ENCODE data around the gene ALDH3A1.
A peak's percentile ranks its signal among the peaks of the same experiment; 100 is the strongest.

The ALDH3A1 gene

DNA sequence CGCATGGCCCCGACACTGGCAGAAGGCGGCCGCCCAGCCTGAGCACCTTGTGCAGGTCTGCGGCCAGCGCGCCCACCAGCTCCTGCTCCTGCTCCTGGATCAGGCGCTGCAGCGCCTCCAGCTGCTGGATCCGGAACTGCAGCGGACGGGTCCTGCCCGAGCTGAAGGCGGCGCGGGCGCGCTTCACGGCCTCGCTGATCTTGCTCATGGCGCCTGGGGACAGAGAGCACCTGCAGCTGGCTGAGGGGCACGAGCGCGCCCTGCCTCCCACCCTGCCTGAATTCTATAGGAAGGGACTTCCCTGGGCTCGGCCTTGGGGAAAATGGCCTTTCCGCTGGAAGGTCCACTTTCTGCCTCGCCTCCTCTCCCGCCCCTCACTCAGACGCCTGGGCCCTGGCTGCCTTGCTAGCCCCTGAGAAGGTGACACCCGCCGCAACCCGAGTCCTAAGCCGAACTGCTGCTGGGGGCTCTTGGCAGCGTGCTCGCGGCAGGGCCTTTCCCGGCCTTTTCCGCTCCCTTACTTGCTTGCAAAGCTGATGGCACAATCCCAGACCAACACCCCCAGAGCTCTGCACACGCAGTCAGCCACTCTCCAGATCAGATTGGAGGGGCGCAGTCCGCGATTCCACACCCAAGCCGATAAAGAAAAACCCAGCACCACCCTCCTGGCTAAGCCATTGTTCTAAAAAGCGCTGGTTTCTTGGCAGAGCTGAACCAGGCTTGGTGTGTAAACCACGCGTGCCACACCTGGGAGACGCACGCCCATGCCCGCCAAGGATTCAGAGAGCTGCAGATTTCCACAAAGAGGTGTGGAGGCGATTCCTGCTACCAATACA, 3.0 kb downstream of the ALDH3A1 start:
- no peak overlapping the region for H3K9ac ChIP-seq (ENCODE audit: low read length)
- peak overlapping the region; percentile 14 to 63 for H3K4me3 ChIP-seq (ENCODE audit: low read depth in 1 of 2, low read length in 2 of 2)
- H3K27ac ChIP-seq (ENCODE audit: low read depth, low read length): no peak overlapping the region
- no peaks in the 10 kb centered on the region for H3K36me3 ChIP-seq (ENCODE audit: insufficient read depth, low read length)
- peaks cover 7% of the 10 kb centered on the region for H3K4me1 ChIP-seq (ENCODE audit: insufficient read depth, low read length)
- no peaks in the 10 kb centered on the region for H3K27me3 ChIP-seq (ENCODE audit: control insufficient read depth in 1 of 2, insufficient read depth in 2 of 2, low read length in 2 of 2)
- H3K9me3 ChIP-seq (ENCODE audit: low read length): no peaks in the 10 kb centered on the region

DNA sequence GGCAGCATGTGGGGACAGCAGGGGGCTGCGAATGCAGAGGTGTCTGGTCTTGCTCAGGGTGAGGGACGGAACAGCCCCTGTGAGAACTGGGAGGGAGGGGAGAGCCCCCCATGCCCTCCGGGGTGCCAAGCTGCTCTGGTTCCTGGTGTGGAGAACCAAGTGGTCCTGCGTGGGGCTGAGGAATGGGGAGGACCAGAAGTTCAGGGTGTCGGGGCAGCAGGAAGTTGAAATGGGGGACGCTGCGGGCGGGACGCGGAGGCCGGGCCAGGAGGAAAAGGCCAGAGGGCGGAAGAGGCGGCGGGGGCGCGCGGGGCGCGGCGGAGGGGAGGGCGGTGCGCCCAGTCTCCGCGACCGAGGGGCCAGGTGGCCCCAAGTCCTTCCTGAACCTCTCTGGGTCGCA, 3.6 kb downstream of the ALDH3A1 start:
- Histone ChIP-seq H3K4me1 (ENCODE audit: insufficient read depth, low read length) (peaks cover 7% of the 10 kb centered on the region), H3K27me3 (ENCODE audit: control insufficient read depth in 1 of 2, insufficient read depth in 2 of 2, low read length in 2 of 2) (no peaks in the 10 kb centered on the region), H3K27ac (ENCODE audit: low read depth, low read length) (peak overlapping the region; percentile 44), H3K4me3 (ENCODE audit: low read depth in 1 of 2, low read length in 2 of 2) (peak overlapping the region; percentile 14 to 63), H3K36me3 (ENCODE audit: insufficient read depth, low read length) (no peaks in the 10 kb centered on the region), H3K9ac (ENCODE audit: low read length) (no peak overlapping the region), H3K9me3 (ENCODE audit: low read length) (no peaks in the 10 kb centered on the region)

DNA sequence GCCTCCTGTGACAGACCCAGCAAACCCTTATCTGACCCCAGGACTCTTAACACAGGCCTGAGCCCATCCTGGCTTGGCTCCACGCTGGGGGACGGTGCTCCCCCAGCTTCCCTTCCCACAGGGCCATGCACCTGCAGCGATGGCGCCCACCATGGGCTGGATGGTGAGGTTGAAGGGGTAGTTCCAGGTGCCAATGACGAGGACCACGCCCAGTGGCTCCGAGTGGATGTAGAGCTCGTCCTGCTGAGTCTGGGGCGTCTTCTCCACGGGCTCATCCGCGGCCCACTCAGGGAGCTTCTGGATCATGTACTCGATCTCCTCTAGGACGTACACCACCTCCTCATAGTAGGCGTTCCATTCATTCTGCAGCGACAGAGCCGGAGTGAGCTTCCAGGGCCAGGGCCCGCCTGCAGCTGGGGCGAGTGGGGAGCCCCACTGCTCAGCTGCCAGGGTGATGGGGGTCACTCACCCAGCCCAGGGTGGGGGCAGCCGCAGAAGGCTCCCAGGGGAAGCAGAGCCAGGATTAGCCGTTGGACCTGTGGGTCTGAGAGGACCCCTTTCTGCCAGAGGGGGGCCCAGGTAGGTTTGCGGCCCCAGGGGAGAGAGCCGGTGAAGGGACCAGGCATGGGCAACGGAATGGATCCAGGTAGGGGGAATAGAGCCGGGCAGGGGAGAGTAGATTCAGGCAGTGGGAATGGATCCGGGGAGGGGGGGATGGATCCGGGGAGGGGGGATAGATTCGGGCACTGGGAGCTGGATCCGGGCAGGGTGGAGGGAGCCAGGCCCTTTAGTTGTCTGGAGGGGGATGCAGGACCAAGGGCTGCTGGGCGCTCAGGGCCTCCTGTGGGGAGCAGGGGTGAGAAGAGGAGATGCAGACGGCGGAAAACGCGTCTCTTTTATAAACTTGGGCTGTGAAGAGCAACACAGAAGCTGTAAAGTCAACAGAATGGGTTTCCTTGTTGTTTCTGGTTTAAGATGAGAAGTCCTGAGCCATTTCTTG, 4.7 kb downstream of the ALDH3A1 start:
- Histone ChIP-seq H3K27ac (ENCODE audit: low read depth, low read length) (no peak overlapping the region), H3K9me3 (ENCODE audit: low read length) (no peaks in the 10 kb centered on the region), H3K9ac (ENCODE audit: low read length) (no peak overlapping the region), H3K36me3 (ENCODE audit: insufficient read depth, low read length) (no peaks in the 10 kb centered on the region), H3K4me3 (ENCODE audit: low read depth in 1 of 2, low read length in 2 of 2) (no peak overlapping the region), H3K27me3 (ENCODE audit: control insufficient read depth in 1 of 2, insufficient read depth in 2 of 2, low read length in 2 of 2) (no peaks in the 10 kb centered on the region), H3K4me1 (ENCODE audit: insufficient read depth, low read length) (peaks cover 7% of the 10 kb centered on the region)

DNA sequence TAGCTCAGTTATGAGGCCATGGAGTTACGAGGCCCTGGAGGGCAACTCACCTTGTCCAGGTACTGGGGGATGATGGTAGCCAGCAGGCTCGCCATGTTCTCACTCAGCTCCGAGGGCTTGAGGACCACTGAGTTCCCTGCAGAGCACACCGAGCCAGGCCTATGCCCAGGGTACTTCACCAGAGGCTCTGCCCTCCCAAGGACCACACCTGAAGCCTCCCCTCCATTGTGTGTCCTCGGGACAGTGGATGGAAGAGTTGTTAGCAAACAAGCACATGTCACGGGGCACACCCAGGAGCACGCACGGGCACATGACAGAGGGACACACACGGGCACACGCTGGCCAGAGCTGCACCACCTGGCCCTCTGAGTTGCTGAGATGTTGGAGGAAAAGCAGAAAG, 5.6 kb downstream of the ALDH3A1 start:
- no peaks in the 10 kb centered on the region for H3K9me3 ChIP-seq (ENCODE audit: low read length)
- H3K36me3 ChIP-seq (ENCODE audit: insufficient read depth, low read length): no peaks in the 10 kb centered on the region
- H3K27ac ChIP-seq (ENCODE audit: low read depth, low read length): no peak overlapping the region
- no peak overlapping the region for H3K9ac ChIP-seq (ENCODE audit: low read length)
- peaks cover 7% of the 10 kb centered on the region for H3K4me1 ChIP-seq (ENCODE audit: insufficient read depth, low read length)
- H3K27me3 ChIP-seq (ENCODE audit: control insufficient read depth in 1 of 2, insufficient read depth in 2 of 2, low read length in 2 of 2): no peaks in the 10 kb centered on the region
- no peak overlapping the region for H3K4me3 ChIP-seq (ENCODE audit: low read depth in 1 of 2, low read length in 2 of 2)

DNA sequence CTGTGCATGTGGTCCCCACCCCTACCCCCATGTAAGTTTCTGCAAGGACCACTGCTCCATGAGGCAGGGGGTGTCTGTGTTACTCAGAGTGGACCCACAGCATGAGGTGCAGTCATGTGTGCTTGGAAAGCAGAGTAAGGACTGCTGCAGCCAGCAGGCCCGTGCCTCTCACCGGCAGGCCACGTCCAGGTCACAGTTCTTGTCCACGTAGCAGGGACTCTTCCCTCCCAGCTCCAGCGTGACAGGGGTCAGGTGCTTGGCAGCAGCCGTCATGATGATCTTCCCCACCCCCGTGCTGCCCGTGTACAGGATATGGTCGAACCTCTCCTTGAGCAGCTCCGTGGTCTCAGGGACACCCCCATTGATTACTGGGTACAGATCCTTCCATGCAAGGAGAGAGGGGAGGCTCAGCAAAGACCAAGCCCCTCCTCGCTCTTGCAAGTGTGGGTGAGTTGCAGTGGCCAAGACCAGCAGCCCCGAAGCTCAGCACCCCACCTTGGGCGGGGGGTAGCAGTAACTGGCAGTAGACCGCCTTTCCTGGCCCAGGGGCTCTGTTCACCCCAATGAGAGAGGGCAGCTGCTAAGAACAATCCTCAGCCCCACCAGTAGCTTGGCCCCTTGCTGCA, 6.2 kb downstream of the ALDH3A1 start:
- no peak overlapping the region for H3K9ac ChIP-seq (ENCODE audit: low read length)
- no peak overlapping the region for H3K4me3 ChIP-seq (ENCODE audit: low read depth in 1 of 2, low read length in 2 of 2)
- no peak overlapping the region for H3K27ac ChIP-seq (ENCODE audit: low read depth, low read length)
- peaks cover 7% of the 10 kb centered on the region for H3K4me1 ChIP-seq (ENCODE audit: insufficient read depth, low read length)
- no peaks in the 10 kb centered on the region for H3K9me3 ChIP-seq (ENCODE audit: low read length)
- no peaks in the 10 kb centered on the region for H3K27me3 ChIP-seq (ENCODE audit: control insufficient read depth in 1 of 2, insufficient read depth in 2 of 2, low read length in 2 of 2)
- no peaks in the 10 kb centered on the region for H3K36me3 ChIP-seq (ENCODE audit: insufficient read depth, low read length)

DNA sequence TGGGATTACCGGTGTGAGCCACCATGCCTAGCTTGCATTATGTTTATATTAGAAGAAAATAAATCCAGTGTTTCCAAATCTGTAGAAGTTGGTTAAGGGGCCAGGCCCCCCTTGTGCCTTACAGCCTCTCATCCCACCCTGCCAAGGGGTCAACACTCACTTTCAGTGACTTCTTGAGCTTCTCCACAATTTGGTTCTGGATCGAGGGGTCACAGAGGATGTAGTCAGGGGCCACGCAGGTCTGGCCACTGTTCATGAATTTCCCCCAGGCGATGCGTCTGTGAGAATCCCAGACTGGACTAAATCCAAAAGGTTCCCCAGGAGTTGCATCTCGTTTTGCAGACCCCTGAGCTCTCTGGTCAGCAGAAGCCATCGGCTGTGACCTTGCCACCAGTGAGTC, 7.2 kb downstream of the ALDH3A1 start:
- Histone ChIP-seq H3K27ac (ENCODE audit: low read depth, low read length) (no peak overlapping the region), H3K4me1 (ENCODE audit: insufficient read depth, low read length) (peaks cover 7% of the 10 kb centered on the region), H3K9ac (ENCODE audit: low read length) (no peak overlapping the region), H3K27me3 (ENCODE audit: control insufficient read depth in 1 of 2, insufficient read depth in 2 of 2, low read length in 2 of 2) (no peaks in the 10 kb centered on the region), H3K36me3 (ENCODE audit: insufficient read depth, low read length) (no peaks in the 10 kb centered on the region), H3K4me3 (ENCODE audit: low read depth in 1 of 2, low read length in 2 of 2) (no peak overlapping the region), H3K9me3 (ENCODE audit: low read length) (no peaks in the 10 kb centered on the region)

DNA sequence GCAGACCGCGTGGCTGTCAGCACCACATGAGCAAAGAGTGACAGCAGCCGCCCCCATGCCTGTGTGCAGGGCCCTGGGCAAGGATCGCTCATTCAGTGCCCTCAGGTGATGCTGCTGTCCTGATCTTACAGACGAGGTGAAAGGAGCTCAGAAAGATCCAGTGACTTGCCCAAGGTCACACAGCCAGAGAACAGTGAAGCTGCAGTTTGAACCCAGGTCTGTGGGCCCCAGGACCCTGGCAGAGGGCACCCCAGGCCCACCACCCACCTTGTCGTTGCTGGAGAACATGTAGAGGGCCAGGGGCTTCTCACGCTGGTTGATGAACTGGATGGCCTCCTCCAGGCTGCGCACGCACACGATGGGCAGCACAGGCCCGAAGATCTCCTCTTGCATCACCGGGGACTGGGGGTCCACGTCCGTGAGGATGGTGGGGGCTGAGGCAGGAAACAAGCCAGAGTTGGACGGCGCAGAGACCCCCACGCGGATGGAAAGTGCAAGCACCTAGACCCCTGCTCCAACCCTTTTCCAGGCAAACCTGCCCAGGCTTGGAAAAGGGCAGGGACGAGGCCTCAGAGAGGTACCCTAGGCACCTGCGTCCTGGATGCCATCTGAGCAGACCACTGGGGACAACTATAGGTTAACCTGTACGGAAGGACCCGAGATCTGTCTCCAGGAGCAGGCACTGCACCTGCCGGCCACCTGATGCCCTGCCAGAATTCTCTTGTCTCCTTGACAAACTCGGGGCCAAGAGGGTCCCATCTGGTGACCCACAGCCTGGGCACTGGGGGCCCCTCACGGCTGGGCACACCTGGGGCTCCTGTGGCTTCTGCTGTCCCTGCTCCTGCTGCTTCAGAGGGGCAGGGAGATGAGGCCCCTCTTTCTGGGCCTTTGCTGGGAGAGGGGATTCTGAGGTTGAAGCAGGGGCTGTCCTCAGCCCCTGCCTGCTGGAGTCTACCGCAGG, 8.6 kb downstream of the ALDH3A1 start:
- Histone ChIP-seq H3K4me1 (ENCODE audit: insufficient read depth, low read length) (no peaks in the 10 kb centered on the region), H3K36me3 (ENCODE audit: insufficient read depth, low read length) (no peaks in the 10 kb centered on the region), H3K9me3 (ENCODE audit: low read length) (no peaks in the 10 kb centered on the region), H3K4me3 (ENCODE audit: low read depth in 1 of 2, low read length in 2 of 2) (no peak overlapping the region), H3K27ac (ENCODE audit: low read depth, low read length) (no peak overlapping the region), H3K9ac (ENCODE audit: low read length) (no peak overlapping the region), H3K27me3 (ENCODE audit: control insufficient read depth in 1 of 2, insufficient read depth in 2 of 2, low read length in 2 of 2) (no peaks in the 10 kb centered on the region)

DNA sequence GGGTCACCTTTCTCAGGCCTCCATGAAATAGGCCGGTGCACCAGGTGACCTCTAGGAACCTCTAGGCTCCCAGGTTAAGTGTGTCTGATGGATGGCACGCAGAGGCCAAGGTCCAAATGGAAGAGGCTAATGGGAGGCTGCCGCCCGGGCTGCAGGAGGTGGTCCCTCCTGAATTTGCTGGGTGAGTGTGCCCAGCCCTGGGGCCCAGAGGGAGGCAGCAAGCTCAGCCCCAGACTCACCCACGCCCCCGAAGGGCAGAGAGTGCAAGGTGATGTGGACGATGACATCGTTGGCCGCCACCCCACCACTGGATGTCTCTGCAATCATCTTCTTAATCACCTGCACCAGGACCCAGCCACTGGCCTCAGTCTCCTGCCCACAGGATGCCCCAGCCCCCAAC, 9.3 kb downstream of the ALDH3A1 start:
- H3K36me3 ChIP-seq (ENCODE audit: insufficient read depth, low read length): no peaks in the 10 kb centered on the region

DNA sequence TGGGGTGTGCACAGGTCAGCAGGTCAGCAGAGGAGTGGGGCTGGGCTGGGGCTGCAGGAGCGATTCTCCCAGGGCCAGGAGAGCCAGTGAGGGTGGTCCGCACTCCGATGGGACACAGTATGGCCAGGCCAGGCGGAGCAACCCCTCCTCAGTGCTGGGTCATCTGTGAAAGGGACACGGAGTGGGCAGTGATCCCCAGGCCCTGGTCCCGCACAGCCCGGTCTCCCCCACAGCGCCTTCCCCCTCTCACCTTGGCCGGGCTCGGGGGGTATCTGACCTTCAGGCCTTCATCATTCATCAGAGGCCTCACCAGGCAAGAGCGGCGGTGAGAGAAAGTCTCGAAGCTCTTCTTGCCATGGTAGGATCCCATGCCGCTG, 10.0 kb downstream of the ALDH3A1 start:
- no peaks in the 10 kb centered on the region for H3K36me3 ChIP-seq (ENCODE audit: insufficient read depth, low read length)
- H3K4me3 ChIP-seq (ENCODE audit: low read depth in 1 of 2, low read length in 2 of 2): no peak overlapping the region
- no peak overlapping the region for H3K27ac ChIP-seq (ENCODE audit: low read depth, low read length)
- no peaks in the 10 kb centered on the region for H3K9me3 ChIP-seq (ENCODE audit: low read length)
- H3K27me3 ChIP-seq (ENCODE audit: control insufficient read depth in 1 of 2, insufficient read depth in 2 of 2, low read length in 2 of 2): no peaks in the 10 kb centered on the region
- H3K9ac ChIP-seq (ENCODE audit: low read length): no peak overlapping the region
- no peaks in the 10 kb centered on the region for H3K4me1 ChIP-seq (ENCODE audit: insufficient read depth, low read length)

More for the DNA sequence above, 9.3 kb downstream of the ALDH3A1 start:
- Histone ChIP-seq H3K9me3 (ENCODE audit: low read length) (no peaks in the 10 kb centered on the region), H3K27ac (ENCODE audit: low read depth, low read length) (no peak overlapping the region), H3K27me3 (ENCODE audit: control insufficient read depth in 1 of 2, insufficient read depth in 2 of 2, low read length in 2 of 2) (no peaks in the 10 kb centered on the region), H3K4me1 (ENCODE audit: insufficient read depth, low read length) (no peaks in the 10 kb centered on the region), H3K9ac (ENCODE audit: low read length) (no peak overlapping the region), H3K4me3 (ENCODE audit: low read depth in 1 of 2, low read length in 2 of 2) (no peak overlapping the region)

DNA sequence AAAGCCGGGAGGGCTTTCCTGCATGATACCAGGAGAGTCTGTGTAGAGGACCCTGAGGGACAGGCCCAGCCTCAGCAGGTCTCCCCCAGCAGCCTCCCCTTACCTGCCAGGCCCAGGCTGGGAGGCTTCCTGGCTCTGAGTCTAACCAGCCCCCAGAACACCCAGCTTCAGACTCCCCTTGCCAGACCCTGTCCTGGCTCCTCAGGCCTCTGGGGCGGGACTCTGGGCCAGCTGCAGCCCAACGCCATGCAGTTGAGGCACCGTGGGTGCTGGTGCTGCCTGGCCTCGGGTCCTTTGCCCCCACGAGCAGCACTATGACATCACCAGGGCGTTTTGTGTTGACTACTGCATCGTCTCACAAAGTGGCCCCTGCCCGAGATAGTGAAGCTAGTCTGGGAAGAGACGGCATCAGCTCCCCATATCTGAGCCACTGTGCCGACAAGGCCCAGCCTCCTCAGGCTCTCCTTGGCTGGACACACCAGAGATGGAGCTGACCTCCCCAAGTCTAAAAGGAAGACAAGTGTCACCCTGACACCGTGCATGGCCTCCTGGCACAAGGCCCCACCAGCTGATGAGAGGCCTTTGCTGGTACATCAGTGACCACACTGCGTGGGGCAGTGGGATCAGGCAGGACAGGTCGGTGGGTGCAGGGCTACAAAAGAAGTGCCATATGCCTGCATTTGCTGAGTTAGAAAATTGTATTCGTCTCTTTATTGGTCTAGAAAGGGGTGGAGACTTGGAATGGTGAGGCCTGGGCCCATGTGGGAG, 10.6 kb downstream of the ALDH3A1 start:
- Histone ChIP-seq H3K36me3 (ENCODE audit: insufficient read depth, low read length) (no peaks in the 10 kb centered on the region), H3K9me3 (ENCODE audit: low read length) (no peaks in the 10 kb centered on the region), H3K4me3 (ENCODE audit: low read depth in 1 of 2, low read length in 2 of 2) (no peak overlapping the region), H3K4me1 (ENCODE audit: insufficient read depth, low read length) (no peaks in the 10 kb centered on the region), H3K27me3 (ENCODE audit: control insufficient read depth in 1 of 2, insufficient read depth in 2 of 2, low read length in 2 of 2) (no peaks in the 10 kb centered on the region), H3K27ac (ENCODE audit: low read depth, low read length) (no peak overlapping the region), H3K9ac (ENCODE audit: low read length) (no peak overlapping the region)

All from muscle layer of colon (tissue), 2 donors.